Tibial nerve (tissue), 4 donors: ENCODE data around the gene TENT4B. TPM values are rescaled to one million over a fixed set of nuclear protein-coding genes. Genes with fewer than 3 reads are reported as not detected.

Experiments used
- DNase-seq, 2 donors: peaks; one replicate each; pipeline ENCODE4 v3.0.0-alpha.2; 2019; ENCODE audit warnings: low spot score in 2 of 2
- H3K27ac ChIP-seq, 4 donors: fragments of 200-600 bp; sonication (generic) in 3 of 4; one replicate each; pipeline ENCODE4 v1.5.1; 2017 to 2019; ENCODE audit warnings: mild to moderate bottlenecking in 1 of 4
- H3K27me3 ChIP-seq, 2 donors: fragments of 200-600 bp; sonication (generic) in 1 of 2; one replicate each; pipeline versions ENCODE4 v1.5.1 to v1.6.0; 2017 to 2019
- H3K36me3 ChIP-seq, 3 donors: fragments of 200-600 bp; sonication (generic); one replicate each; pipeline ENCODE4 v1.5.1; 2018 to 2019
- H3K4me1 ChIP-seq, 4 donors: fragments of 200-600 bp; sonication (generic) in 3 of 4; one replicate each; pipeline ENCODE4 v1.5.1; 2017 to 2019
- H3K4me3 ChIP-seq, 4 donors: fragments of 200-600 bp; sonication (generic) in 3 of 4; one replicate each; pipeline ENCODE4 v1.5.1; 2017 to 2019; ENCODE audit warnings: mild to moderate bottlenecking in 1 of 4, moderate library complexity in 1 of 4
- H3K9me3 ChIP-seq, 4 donors: fragments of 200-600 bp; sonication (generic) in 3 of 4; one replicate each; pipeline ENCODE4 v1.5.1; 2017 to 2019
- EP300 ChIP-seq, 2 donors: sonication (generic); formaldehyde crosslinking; IDR thresholded peaks; one replicate each; pipeline ENCODE4 v1.6.1; 2017; ENCODE audit warnings: antibody characterized with exemption in 2 of 2, mild to moderate bottlenecking in 1 of 2
- POLR2A ChIP-seq, 2 donors: fragments of 450-650 bp; IDR thresholded peaks; one replicate each; pipeline ENCODE4 v1.6.1; 2017; ENCODE audit warnings: antibody characterized with exemption in 2 of 2, mild to moderate bottlenecking in 2 of 2, moderate library complexity in 2 of 2
- WGBS, 2 donors: methylation state at CpG; one replicate each; pipeline ENCODE4 v1.1.5; 2018; 5-methylcytosine and 5-hydroxymethylcytosine counted together
- total RNA-seq, 4 donors: library from RNA; depleted of rRNA; stranded (reverse); fragments of >200 nt; gene quantifications; one replicate each; pipeline ENCODE4 v1.1.0, GENCODE V29; 2016
- TF ChIP-seq, protein P1 (sequence below), 5 experiments: fragments of 200-600 bp in 3 of 5; fragments of 450-650 bp in 2 of 5; sonication (generic) in 3 of 5; IDR thresholded peaks; one replicate each; pipeline ENCODE4 v1.5.1; 2016 to 2019; ENCODE audit warnings: antibody characterized with exemption in 5 of 5, mild to moderate bottlenecking in 3 of 5, moderate library complexity in 2 of 5

The TENT4B gene
- total RNA-seq, 4 donors from 2014 or later: 11.7 to 18.6 (median 16.5) TPM

DNA sequence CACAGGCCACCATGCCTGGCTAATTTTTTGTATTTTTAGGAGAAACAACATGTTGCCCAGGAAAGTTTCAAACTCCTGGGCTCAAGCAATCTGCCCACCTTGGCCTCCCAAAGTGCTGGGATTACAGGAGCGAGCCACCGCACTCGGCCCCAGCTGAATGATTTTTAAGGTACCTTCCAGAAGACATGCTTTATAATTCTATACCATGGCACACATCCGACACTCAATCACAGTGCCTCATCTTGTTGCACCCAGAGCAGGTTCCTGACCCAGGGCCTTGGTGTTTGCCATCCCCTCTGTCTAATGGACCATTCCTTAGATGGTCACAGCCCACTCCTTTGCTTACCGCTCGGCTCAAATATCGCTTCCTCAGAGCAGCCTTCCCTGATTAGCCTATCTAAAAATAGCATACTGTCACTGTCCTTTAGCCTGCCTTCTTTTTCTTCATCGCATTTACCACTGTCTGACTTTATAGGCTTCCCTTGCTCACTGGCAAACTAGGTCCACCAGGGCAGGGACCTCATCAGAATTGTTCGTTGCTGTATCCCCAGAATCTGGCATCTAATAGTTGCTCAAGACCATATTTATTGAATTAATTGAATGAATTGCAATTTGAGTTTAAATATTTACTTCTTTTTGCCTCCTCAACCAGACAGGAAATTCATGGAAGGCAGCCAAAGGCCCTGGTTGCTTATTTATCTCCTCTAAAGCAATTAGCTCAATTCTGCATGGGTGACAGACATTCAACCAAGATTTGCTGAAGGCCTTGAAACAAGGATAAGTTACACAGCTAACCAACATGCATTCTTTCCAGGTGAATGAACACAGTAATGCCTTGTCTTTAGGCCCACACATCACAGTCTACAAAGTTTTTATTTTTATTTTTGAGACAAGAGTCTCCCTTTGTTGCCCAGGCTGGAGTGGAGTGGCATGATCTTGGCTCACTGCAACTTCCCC, 6.3 kb upstream of the TENT4B start:
- Histone ChIP-seq H3K4me3 (no peak overlapping the region), H3K9me3 (no peaks in the 10 kb centered on the region), H3K27me3 (no peaks in the 10 kb centered on the region), H3K4me1 (no peaks in the 10 kb centered on the region), H3K27ac (no peak overlapping the region), H3K36me3 (no peaks in the 10 kb centered on the region)
- TF ChIP-seq, protein P1, sequence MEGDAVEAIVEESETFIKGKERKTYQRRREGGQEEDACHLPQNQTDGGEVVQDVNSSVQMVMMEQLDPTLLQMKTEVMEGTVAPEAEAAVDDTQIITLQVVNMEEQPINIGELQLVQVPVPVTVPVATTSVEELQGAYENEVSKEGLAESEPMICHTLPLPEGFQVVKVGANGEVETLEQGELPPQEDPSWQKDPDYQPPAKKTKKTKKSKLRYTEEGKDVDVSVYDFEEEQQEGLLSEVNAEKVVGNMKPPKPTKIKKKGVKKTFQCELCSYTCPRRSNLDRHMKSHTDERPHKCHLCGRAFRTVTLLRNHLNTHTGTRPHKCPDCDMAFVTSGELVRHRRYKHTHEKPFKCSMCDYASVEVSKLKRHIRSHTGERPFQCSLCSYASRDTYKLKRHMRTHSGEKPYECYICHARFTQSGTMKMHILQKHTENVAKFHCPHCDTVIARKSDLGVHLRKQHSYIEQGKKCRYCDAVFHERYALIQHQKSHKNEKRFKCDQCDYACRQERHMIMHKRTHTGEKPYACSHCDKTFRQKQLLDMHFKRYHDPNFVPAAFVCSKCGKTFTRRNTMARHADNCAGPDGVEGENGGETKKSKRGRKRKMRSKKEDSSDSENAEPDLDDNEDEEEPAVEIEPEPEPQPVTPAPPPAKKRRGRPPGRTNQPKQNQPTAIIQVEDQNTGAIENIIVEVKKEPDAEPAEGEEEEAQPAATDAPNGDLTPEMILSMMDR (IDR thresholded peaks at IDR 0.05): no peak
- TF ChIP-seq POLR2A (IDR thresholded peaks at IDR 0.05): no peak
- TF ChIP-seq EP300 (IDR thresholded peaks at IDR 0.05): no peak
- no peak for DNase-seq
- 82 to 87% methylated on average over 9 of the region's 9 CpGs for WGBS, 2 donors

DNA sequence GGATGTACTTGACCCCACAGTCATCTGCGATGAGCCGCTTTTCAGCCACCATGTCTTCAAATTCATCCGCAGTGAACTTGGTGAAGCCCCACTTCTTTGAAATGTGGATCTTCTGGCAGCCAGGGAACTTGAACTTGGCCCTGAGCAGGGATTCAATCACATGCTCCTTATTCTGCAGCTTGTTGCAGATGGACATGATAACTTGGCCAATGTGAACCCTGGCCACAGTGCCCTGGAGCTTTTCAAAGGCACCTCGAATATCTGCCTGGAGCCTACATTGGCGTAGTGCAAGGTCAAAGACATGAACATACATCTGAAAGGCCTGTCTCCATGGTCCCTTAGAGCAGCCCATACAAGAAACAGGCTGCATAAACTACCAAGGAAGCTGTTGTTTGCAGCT, 1.8 kb upstream of the TENT4B start:
- no peaks in the 10 kb centered on the region for H3K27me3 ChIP-seq
- no peak overlapping the region for H3K4me3 ChIP-seq
- H3K9me3 ChIP-seq: no peaks in the 10 kb centered on the region
- DNase-seq: no peak
- H3K4me1 ChIP-seq: peaks cover 0 to 26% (median 14%) of the 10 kb centered on the region in 4 donors
- WGBS, 2 donors: 95 to 96% methylated on average over 5 of the region's 5 CpGs
- TF ChIP-seq EP300 (IDR thresholded peaks at IDR 0.05) (no peak), POLR2A (IDR thresholded peaks at IDR 0.05) (no peak)
- TF ChIP-seq, protein P1 (IDR thresholded peaks at IDR 0.05): no peak
- no peak overlapping the region for H3K27ac ChIP-seq
- no peaks in the 10 kb centered on the region for H3K36me3 ChIP-seq

DNA sequence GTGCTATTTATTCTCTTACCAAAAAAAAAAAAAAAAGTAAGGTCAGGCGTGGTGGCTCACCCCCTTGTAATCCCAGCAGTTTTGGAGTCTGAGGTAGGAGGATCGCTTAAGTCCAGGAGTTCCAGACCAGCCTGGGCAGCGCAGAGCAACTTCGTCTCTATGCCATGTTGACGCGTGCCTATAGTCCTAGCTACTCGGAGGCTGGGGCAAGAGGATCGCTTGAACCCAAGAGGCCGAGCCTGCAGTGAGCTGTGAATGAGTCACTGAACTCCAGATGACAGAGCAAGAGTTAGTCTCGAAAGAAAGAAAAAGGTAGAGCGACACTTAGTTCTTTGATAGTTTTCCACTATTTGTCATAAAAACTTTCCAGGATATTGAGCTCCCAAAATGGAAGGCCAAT, 1.4 kb upstream of the TENT4B start:
- H3K36me3 ChIP-seq: no peaks in the 10 kb centered on the region
- no peak for TF ChIP-seq EP300 (IDR thresholded peaks at IDR 0.05)
- TF ChIP-seq, protein P1 (IDR thresholded peaks at IDR 0.05): no peak
- TF ChIP-seq POLR2A (IDR thresholded peaks at IDR 0.05): no peak
- H3K4me3 ChIP-seq: peak overlapping the region in 2 of 4 donors; percentile 86 to 90
- 94% methylated on average over 11 of the region's 11 CpGs for WGBS, 2 donors
- H3K9me3 ChIP-seq: no peaks in the 10 kb centered on the region
- peaks cover 0 to 30% (median 18%) of the 10 kb centered on the region in 4 donors for H3K4me1 ChIP-seq
- no peak for DNase-seq
- no peaks in the 10 kb centered on the region for H3K27me3 ChIP-seq
- peak overlapping the region in 3 of 4 donors; percentile 91 to 98 (median 97) for H3K27ac ChIP-seq

DNA sequence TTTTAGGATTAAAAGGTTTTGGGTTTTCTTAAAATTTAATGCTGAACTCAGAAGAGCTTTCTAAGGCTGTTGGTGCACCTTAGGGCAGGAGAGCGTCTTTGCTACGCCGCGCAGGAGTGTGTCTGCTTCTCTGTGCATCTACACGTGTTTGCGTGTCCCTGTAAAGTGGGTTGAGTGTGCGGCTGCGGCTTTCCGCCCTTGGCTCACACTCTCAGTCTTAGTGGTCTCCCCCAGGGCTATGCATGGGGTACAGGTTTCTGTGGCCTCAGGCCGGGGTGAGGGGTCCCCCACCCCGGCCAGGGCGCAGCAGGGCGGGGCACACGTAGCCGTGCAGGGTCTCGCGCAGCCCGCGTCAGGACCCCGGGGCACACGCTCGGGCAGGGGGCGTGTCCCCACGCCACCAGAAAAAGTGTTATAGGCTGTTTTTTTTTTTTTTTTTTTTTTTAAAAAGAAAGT, 727 bp upstream of the TENT4B start:
- peak overlapping the region; percentile 75 to 90 (median 86) for H3K4me3 ChIP-seq
- H3K36me3 ChIP-seq: no peaks in the 10 kb centered on the region
- H3K27me3 ChIP-seq: no peaks in the 10 kb centered on the region
- WGBS, 2 donors: 0 to 1% methylated on average over 24 of the region's 24 CpGs
- H3K9me3 ChIP-seq: no peaks in the 10 kb centered on the region
- DNase-seq: no peak
- H3K27ac ChIP-seq: peak overlapping the region; percentile 88 to 98 (median 94)
- peaks cover 0 to 36% (median 20%) of the 10 kb centered on the region in 4 donors for H3K4me1 ChIP-seq
- TF ChIP-seq, protein P1 (IDR thresholded peaks at IDR 0.05): no peak
- no peak for TF ChIP-seq EP300 (IDR thresholded peaks at IDR 0.05)
- no peak for TF ChIP-seq POLR2A (IDR thresholded peaks at IDR 0.05)
